GM12872 (cell line): ENCODE data around the gene COL23A1.

ENCODE experiments used
- TF ChIP-seq, protein P1 (sequence below): IDR thresholded peaks from 3 replicates; pipeline ENCODE4 v1.5.1; 2011; ENCODE audit warnings: low read depth, mild to moderate bottlenecking, low read length, moderate library complexity; ENCODE audit not compliant: insufficient read depth

Gene COL23A1

DNA sequence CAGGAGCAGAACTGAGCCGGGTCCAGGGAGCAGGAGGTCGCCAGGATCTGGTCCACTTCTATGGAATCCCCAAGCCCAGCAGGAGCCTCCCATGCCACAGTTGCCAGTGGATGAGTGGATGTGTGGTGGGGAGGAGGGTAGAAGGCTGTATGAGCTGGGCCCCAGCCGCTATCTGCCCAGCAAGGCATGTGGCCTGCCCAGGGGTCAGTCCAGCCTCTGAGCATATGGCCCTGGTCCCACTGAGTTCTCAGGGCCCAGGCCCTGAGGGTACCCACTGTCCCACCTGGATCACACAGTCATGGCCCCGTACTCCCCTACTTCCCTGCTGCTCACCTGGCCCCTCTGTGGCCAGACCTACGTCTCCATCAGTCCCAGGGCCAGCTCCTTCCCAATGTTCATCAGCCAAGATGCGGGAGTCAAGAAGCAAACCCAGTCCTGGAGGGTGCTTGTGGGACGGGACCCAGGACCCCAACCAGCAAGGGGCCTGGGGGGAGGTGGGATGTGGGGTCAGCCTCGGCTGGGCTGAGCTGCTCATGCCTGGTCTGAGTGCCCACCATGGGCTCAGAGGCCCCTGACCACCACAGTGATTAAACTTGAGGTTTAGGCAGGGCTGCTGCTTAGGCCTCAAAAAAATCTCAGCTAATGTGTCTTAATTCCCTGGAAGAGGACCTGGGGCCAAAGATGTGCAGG, 152.7 kb downstream of the COL23A1 start:
- TF ChIP-seq, protein P1, sequence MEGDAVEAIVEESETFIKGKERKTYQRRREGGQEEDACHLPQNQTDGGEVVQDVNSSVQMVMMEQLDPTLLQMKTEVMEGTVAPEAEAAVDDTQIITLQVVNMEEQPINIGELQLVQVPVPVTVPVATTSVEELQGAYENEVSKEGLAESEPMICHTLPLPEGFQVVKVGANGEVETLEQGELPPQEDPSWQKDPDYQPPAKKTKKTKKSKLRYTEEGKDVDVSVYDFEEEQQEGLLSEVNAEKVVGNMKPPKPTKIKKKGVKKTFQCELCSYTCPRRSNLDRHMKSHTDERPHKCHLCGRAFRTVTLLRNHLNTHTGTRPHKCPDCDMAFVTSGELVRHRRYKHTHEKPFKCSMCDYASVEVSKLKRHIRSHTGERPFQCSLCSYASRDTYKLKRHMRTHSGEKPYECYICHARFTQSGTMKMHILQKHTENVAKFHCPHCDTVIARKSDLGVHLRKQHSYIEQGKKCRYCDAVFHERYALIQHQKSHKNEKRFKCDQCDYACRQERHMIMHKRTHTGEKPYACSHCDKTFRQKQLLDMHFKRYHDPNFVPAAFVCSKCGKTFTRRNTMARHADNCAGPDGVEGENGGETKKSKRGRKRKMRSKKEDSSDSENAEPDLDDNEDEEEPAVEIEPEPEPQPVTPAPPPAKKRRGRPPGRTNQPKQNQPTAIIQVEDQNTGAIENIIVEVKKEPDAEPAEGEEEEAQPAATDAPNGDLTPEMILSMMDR = no peak

DNA sequence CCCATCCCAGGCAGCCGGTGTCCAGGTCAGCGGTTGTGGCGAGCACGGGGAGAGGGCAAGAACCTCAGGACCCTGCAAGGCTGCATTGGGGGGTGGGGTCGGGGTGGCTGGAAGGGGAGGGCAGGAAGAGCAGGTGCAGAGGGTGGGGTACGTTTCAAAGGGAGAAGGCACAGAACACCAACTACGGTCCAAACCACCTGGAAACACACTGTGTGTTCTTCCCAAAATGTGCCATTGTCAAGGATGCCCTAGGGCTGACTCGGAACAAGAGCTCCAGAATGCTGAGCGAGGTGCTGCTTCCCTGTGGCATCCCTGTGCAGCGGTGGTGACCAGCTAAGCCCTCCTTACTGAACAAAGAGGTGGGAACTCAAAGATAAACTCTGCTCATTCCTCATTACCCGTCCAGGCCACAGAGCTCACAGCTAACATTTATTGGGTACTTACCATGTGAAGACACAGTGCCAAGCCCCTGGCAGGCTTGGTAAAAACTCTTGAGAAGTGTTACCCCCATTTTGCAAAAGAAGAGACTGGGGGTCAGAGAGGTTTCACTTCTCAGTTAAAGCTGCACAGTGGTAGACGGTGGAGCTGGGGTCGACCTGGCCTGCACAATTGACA, 153.8 kb downstream of the COL23A1 start:
- TF ChIP-seq, protein P1 = no peak

DNA sequence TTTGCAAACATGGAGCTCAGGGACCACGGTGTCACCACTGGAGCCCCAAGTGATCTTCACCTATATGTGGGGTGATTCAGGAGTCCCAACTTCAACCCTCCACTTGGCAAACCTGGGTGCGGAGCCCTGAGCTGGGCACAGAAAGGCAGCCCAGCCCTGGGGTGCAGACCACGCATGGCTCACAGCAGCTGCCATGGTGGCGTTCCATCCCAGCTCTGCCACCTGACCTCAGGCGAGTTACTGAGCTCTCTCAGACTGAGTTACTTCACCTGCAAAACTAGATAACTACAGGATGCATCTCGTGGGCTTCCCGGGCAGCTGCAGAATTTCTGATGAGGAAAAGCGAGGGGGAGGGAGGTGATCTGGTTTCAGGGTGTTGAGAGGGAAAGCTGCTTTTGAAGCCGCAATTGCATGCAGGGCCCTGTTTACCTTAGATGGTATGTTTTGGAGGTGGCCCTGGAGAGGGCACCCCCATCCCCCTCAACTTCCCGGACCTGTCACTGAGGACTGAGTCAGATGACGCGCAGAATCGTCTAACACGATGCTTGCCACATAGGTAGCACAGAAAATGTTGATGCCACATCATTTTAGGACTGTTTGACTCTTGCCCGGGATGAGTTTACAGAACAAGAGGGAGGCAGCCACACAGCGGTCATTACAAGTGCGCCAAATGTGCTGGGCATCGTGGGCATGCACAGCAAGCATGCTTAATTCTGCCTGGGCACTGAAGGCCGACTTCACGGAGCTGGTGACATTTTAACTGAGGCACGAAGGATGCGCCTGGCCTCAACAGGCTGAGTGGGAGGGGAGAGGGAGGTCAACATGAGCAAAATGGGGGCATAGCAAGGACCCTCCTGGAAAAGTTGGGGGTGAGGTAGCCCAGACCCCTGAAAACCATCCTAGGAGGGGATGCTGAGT, 154.6 kb downstream of the COL23A1 start:
- TF ChIP-seq, protein P1 = no peak

DNA sequence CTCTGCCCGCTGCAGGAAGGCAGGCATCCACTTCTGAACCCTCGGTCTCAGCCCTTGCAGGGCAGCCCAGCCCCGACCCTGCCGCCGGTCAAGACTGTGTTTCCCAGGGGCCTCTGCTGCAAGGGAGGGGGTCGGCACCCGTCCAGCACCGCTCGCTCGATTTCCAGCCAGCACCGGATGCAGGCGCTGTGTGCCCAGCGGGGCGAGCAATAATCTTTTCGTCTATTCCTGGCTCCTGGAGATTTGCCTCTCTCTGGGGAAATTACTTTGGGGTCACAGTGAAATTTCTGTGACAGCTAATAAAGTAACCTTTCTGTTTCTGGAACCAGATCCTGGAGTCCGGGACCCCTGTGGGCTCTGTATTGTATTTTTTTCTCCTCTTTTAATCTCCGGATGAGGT, 155.3 kb downstream of the COL23A1 start:
- TF ChIP-seq, protein P1 = no peak

DNA sequence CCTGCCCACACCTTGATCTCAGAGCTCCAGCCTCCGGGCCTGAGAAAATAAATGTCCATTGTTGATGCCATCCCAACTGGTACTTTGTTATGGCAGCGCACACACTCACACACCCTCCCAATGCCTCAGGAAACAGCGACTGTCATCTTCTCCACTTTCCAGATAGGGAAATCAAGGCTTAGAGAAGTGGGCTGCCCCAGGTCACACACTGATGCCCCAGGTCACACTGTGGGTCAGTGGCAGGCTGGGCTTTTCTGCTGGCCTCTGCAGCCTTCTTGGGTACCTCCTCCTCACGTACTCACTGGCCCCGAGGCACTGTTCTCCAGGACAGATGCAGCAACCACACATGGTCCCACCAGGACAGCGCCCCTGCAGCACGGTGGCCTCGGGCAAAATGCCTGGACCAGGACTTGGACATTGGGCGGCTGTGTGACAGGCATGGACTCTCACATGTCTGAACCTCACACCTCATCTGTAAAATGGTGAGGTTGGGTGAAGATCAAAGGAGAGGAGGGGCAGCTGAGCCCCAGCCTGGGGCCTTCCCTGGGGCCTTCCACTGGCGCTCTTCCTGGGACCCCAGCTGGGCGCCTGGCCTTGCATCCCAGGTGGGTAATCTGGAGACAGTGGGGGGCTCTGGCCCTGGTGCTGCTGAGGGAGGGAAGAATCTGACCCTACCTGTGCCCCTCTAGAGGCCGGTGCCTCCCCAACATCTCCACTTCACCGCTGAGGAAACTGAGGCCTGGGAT, 156.0 kb downstream of the COL23A1 start:
- TF ChIP-seq, protein P1 = no peak

DNA sequence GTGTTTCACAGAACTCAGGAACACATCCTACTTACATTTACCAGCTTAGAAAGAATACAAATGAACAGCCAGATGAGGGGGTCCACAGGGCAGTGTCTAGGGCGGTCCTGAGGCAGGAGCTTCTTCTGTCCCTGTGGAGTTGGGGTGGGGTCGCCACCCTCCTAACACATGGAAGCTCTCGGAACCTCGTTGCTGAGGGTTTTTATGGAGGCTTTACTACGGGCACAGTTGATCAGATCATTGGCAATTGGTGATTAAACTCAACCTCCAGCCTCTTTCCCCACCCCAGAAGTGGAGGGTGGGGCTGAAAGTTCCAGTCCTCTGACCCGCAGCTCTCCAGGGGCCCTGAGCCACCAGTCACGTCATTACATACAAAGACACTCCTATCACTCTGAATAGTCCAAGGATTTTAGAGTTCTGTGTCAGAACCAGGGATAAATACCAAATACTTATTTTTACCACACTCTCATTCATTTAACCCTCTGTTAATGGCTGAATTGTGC, 156.9 kb downstream of the COL23A1 start:
- TF ChIP-seq, protein P1 = no peak
